Adipose tissue (tissue), 3 donors: ENCODE results near the gene ARHGAP22. TPM values are rescaled to one million over a fixed set of nuclear protein-coding genes. Genes with fewer than 3 reads are reported as not detected.

Source experiments
- H3K27ac ChIP-seq: one replicate; pipeline ENCODE4 v1.5.1; 2013; ENCODE audit warnings: low read depth, low read length
- WGBS, 3 donors: extraction: QIAGEN DNeasy Blood & Tissue Kit; methylation state at CpG; one replicate each; pipeline ENCODE4 v1.1.7; 2013; 5-methylcytosine and 5-hydroxymethylcytosine counted together
- polyA plus RNA-seq, 3 donors: library from polyadenylated mRNA; stranded (reverse); fragments of 200-250 nt; gene quantifications; one replicate each; pipeline ENCODE4 v1.2.3, GENCODE V29; 2013
- donor health status: healthy with polysubstance abuse.
- donor health status: Bipolar disorder and iron deficiency.
- donor health status: healthy.

Gene ARHGAP22
- polyA plus RNA-seq, 3 donors: 0.56 to 2.9 (median 0.98) TPM

DNA sequence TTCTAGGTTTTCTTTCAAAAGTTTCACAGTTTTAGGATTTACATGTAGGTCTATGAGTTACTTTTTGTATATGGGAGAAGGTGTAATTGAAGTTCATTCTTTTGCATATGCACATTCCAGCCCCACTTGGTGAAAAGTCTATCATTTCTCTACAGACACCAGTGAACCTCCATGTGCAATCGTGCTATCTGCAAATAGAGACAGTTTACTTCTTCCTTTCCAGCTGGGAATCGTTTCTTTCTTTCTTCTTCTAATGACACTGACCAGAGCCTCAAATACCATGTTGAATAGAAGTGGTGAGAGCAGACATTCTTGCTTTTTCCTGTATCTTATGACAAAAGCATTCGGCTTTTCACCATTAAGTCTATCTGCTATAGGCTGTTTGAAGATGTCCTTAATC, 122.7 kb downstream of the ARHGAP22 start:
- WGBS, 3 donors: 65 to 73% (median 73%) methylated on average over 3 of the region's 3 CpGs
- no peak overlapping the region for H3K27ac ChIP-seq

DNA sequence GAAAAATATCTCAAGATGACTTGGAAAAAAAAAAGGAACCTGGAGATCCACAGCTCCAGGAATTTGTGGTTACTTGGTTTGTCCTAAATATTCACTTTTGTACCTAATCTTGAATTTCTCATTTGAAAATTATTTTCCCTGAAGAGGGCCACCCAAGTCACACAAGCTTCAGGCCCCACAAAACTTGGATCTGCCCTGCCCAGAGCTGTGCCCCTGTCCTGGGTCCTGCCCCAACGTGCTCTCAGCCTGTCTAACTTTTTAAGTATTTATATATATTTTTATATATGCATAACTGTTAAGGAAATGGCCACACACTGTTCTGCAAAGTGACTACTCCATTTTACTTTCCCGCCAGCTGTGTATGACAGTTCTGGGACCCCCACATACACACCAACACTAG, 123.5 kb downstream of the ARHGAP22 start:
- 76 to 89% (median 80%) methylated on average over 2 of the region's 2 CpGs for WGBS, 3 donors
- no peak overlapping the region for H3K27ac ChIP-seq

DNA sequence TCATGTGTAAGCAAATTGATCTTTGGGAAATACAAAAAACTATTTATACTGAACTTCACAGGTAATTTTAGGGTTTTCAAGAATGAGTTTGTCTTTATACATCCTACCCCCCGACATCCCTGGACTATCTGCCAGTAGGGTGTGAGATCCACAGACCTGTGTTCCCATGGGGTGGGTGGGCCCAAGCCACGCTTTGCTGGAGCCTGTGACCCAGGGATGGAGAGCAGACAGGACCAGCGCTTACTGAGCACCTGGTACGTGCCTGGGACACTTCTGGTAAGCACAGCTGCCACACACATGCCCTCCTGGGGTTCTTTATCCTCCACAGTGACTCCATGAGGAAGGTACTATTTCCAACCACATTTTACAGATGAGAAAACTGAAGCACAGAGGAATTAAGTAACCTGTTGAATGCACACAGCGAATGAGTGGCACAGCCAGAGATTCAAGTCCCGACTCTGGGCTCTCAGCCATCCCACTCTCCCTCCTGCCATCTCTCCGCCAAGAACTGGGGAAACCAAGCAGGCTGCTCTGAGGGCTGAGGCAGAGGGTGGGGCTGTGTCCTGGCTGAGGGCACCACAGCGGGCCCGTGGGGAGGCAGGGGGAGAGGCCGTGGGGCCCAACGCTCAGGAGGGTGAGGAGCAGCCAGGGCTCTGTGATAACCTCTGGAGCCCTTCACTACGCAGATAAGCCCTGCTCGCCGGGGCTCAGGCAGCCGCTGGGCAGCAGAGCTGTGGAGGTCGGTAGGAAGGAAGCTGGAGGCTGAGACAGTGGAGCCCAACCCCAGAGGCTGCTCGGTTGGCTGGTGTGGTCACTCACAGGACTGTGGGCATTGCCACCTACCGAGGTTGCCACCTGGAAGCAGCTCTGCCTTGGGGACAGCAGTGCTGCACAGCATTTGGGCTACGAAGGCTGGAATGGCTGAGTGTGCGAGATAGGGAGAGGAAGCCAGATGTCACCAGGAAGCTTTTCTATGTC, 124.2 kb downstream of the ARHGAP22 start:
- 45 to 56% (median 52%) methylated on average over 20 of the region's 20 CpGs for WGBS, 3 donors
- H3K27ac ChIP-seq: no peak overlapping the region

DNA sequence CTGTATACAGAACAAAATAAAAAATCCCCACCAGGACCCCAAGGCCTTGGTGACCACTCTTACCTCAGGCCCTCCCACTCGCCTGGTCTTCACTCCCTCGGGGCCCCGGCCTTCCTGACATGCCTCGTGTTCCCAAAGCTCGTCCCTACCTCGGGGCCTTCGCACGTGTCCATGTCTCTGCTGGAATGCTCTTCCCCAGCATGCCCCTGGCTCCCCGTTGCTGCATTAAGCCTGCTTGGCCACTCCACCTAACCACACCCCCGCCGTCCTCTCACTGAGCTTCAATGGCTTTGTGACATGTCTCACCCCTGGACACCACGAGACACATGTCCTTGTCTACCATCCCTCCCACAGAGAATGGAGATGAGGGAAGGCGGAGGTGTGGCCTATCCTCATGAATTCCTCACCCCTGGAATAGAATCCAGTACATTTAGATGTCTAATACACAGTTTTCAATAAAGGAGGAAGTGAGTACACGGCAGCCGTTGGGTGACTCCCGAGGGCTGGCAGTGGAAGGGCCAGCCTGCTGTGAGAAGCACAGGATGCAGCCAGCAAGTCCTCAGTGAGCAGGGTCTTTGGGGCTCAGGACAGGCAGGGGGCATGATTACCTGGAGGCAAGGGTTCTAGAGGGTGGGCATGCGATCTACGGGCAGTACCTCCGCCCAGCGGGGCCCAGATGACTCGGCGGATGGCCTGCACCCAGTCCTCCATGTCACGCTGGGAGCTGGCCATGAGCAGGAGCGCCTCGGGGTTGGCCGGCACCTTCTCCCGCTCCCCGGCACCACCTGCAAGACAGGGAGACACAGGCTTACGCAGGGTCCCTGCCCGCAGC, 125.7 kb downstream of the ARHGAP22 start:
- H3K27ac ChIP-seq: no peak overlapping the region
- 80 to 87% (median 81%) methylated on average over 30 of the region's 30 CpGs for WGBS, 3 donors

DNA sequence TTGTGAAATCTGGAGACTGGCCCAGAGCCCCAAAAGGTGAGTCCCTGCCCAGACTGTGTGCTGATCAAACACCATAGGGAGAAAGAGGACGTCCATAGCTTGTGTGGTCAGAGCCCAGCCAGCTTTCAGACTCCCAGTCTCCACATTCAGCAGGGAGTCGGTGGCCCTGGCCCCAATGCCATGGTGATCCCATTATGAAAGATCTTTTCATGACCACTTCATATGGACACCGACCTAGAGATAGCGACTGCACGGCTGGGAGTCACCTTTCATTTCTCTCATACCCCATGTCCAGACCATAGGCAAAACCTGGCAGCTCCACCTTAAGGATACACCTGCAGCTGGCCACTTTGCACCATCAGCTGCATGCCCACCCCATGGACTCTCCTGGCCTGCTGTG, 126.4 kb downstream of the ARHGAP22 start:
- 92 to 94% (median 92%) methylated on average over 5 of the region's 5 CpGs for WGBS, 3 donors
- no peak overlapping the region for H3K27ac ChIP-seq

DNA sequence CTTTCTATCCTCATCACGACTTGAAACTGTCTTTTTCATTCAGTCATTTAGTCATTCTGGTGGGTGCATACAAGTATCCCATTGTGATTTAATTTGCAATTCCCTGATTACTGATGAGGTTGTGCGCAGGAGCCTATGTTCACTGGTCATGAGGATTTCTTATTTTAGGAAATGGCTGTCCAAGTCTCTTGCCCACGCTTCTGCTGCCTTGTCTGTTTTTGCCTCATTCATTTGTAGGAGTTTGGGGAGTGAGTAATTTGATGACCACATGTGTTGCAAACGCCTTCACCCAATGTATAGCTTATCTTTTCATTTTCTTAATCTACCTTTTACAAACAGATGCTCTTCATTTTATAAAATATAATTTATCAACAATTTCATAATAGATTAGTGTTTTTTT, 127.3 kb downstream of the ARHGAP22 start:
- WGBS, 3 donors: 75 to 88% (median 86%) methylated on average over 4 of the region's 4 CpGs

DNA sequence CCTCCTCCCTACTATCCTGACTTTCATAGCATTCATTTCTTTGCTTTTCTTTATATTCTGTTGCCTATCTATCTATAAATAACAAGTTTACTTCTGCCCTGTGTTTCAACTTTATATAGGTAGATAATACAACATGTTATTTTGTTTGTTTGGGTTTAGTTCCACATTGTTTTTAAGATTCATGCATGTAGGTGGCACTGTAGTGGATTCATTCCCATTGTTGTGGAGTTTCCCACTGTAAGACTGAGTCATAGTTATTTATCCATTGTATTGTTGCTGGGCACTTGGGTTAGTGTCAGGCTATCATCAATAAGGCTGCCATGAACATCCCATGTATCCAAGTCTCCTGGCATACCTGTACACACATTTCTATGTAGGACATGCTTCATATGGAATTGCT, 127.7 kb downstream of the ARHGAP22 start:
- H3K27ac ChIP-seq: no peak overlapping the region

More for the DNA sequence above, 127.3 kb downstream of the ARHGAP22 start:
- H3K27ac ChIP-seq: no peak overlapping the region

DNA sequence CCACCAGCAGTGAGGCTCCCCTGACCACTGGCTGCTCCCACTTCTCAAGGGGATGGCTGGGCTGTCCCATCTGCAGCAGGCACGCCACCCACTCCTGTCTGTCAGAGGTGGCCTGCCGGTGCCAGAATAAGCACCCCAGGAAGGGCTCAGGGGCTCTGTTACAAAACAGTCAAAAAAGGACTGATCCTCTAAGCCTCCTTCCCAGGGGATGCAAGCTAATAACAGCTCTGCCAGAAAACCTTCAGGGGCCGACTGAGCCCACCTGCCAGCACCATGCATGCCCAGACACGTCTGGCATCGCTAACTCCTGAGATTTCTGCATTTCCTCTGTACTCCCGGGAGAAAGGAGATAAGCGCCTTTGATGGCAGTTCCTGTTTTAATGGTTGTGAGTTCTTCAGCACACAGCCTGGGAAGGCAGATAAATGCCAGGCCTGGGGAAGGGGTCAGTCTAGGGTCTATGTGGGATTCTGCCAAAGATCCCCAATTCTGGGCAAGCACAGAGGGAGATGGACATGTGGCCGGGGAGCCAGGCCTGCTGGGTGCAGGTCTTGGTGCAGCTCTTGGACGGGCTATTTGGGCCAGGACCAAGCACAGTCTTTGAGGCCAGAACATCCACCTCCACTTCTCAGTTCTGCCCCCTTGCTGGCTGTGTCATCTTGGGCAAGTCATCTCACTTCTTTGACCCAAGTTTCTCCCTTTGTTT, 128.4 kb downstream of the ARHGAP22 start:
- H3K27ac ChIP-seq: no peak overlapping the region
- 46 to 72% (median 51%) methylated on average over 9 of the region's 9 CpGs for WGBS, 3 donors

DNA sequence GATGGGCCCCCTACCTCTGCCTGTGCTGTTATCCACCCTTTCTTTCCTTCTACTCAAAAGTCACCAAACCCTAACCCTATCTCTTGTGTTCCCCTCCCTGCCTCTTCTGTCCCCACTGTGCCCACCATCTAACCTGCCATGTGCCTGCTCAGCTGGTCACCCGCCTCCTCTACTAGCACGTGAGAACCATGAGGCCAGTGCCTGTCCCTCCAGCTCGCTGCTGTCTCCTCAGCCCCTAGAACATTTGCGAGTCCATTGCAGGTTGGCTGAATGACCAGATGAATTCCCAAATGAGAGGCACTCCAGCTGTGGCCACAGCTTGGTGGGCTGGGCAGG, 129.0 kb downstream of the ARHGAP22 start:
- WGBS, 3 donors: 83 to 88% (median 86%) methylated on average over 4 of the region's 4 CpGs
- H3K27ac ChIP-seq: no peak overlapping the region

DNA sequence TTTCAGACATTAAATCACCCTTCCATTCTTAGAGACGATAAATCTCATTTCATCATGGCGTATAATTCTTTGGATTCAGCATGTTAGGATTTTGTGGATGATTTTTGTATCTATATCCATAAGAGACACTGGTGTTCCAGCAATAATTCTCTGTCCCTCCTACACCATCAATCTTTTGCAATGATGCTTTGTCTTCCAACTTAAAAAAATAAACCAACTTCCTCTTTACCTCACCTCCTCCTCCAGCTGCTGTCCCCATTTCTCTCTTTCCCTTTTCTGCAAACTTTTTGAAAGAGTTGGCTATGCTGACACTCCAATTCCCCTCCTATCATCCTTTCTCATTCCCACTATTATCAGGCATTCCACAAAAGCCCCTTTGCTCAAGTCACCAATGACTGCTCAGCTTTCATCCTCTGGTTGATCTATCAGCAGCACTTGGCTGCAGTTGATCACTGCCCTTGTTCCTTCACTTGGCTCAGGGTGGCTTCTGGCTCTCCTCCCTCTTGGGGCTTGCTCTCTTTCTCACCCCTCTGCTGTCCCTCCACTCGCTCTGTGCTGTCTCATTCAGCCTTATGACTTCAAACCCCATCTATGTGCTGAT, 130.0 kb downstream of the ARHGAP22 start:
- no peak overlapping the region for H3K27ac ChIP-seq
- WGBS, 3 donors: 81 to 85% (median 82%) methylated on average over 3 of the region's 3 CpGs

DNA sequence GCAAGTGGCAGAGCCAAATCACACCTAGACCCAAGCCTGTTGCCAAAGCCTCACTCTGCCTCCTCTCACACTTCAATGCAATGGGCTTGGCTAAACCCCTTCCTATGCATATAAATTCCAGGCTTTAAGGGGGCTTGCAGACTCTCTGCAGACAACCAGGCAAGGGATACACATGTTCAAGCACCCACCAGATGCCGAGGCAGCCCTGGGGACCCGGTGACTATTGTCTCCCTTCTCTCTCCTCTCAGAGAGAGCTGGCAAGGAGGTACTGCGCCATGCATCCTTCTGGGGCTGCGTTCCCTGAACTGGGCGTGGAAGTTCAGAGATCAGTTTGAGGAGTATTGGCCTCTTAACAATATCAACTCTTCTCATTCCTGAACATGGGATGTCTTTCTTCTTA, 131.2 kb downstream of the ARHGAP22 start:
- H3K27ac ChIP-seq: no peak overlapping the region
- WGBS, 3 donors: 94 to 96% (median 95%) methylated on average over 5 of the region's 5 CpGs

DNA sequence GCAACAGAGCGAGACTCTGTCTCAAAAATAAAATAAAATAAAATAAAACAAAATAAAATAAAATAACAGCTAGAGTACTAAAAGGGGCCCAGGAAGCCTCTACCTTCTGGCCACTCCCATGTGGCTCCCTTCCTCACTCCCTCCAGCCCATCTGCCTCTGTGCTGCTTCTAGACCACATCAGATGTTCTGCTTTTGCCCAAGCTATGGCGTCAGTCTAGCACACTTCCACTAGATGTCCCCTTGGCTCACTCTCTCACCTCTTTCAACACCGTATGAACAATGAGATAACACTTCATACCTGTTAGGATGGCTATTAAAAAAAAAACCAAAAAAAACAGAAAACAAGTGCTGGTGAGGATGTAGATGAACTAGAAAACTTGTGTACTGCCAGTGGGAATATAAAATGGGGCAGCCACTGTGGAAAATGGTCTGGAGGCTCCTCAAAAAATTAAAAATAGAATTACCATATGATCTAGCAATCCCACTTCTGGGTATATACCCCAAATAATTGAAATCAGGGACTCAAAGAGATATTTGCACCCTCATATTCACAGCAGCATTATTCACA, 132.3 kb downstream of the ARHGAP22 start:
- H3K27ac ChIP-seq: no peak overlapping the region
- WGBS, 3 donors: 52 to 55% (median 53%) methylated on average over 3 of the region's 3 CpGs

DNA sequence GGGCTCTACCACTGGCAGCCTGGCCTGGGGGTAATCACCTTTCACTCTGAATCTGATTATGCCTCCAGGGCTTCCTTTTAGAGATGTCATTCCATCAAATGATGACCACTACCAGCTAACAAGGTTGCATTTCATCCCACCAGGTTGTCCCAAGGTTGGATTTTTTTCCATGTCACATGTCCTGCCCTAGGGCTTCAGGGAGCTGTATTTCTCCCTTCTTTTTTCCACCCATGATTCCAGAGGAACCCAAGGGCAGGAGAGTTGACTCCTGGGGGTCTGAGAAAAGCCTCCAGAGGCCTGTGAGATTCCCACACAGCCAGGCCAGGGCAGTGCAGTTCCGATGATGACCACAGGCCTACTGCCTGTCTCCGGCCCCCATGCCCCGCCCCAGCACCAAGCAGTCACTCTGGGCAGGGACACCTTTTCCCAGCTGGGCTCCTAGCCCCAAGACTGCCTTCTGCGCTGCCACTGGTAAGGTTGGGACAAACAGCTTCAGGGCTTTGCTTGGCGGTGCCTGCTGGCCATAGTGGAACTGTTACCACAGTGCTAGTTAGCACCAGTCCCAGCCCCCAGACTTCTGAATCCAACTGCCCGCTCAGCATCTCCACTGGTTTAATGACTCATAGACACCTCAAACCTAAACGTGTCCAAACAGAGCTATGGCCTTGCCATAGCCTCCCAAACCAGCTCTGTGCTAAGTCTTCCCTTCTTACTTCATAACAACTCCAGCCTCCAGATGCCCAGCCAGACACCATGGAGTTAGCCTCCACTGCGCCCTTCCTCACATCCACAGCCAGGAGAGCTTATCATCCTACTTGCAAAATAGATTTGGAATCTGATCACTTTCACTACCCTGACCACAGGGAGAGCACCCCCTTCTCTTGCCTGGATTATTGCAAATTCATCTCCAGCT, 133.7 kb downstream of the ARHGAP22 start:
- 78 to 85% (median 79%) methylated on average over 8 of the region's 8 CpGs for WGBS, 3 donors
- no peak overlapping the region for H3K27ac ChIP-seq

DNA sequence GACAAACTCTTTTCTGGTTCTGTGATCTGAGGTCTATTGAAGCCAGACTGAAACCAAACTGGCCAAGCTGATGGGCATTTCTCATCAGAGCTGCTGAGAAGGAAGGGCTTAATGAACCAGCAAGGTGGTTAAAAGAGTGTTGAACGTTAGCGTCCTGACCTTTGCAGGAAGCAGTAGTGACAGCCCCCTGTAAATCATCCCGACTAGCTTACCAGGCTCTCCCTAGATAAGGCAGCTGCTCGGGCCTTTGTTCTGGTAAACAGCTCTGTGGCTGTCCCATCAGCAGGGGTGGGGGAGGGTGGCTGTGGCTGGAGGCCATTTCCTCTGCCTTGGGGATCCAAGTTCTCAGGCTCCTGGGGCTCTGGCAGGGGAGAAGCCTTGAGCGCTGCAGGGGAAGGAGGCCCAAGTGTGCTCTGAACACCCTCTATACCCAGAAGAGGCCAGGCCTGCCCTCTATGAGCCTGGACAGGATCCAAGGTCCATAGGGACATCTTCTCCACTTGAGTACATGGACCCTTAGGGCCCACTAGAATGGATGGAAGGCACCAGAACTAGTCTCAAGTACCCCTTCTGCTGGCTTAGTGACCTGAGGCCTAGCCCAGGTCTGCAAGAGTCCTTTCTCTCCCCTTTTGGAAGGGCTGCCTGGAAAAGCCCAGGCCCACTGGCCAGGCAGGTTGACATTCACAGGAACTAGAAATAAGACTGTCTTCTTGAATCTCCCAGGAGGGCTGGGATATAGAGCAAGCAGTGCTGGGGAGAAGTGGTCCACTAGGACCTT, 134.6 kb downstream of the ARHGAP22 start:
- WGBS, 3 donors: 49 to 66% (median 52%) methylated on average over 5 of the region's 5 CpGs

DNA sequence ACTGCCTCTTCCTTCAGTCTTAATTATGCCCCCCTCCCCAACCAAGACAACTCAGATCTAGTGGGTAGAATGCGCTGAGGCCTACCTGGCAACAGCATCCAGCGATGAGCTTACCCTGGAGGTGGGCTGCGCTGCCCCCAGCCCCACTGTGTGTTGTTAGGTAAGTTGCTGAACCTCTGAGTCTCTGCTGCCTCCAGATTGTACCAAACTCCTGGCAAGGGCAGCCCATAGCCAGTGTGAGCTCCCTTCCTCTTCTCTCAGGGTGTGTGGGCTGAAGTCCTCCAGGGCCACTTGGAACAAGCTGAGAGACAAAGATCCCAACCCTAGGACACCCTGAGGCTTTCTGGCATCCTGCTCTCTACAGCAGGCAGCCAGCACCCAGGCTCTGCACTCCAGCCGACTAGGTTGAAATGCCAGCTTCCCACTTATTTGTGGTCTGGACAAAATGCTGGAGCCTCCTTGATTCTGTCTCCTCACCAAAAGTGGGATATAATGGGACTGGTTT, 135.3 kb downstream of the ARHGAP22 start:
- WGBS, 3 donors: 80 to 94% (median 91%) methylated on average over 4 of the region's 4 CpGs

More for the DNA sequence above, 134.6 kb downstream of the ARHGAP22 start:
- no peak overlapping the region for H3K27ac ChIP-seq

DNA sequence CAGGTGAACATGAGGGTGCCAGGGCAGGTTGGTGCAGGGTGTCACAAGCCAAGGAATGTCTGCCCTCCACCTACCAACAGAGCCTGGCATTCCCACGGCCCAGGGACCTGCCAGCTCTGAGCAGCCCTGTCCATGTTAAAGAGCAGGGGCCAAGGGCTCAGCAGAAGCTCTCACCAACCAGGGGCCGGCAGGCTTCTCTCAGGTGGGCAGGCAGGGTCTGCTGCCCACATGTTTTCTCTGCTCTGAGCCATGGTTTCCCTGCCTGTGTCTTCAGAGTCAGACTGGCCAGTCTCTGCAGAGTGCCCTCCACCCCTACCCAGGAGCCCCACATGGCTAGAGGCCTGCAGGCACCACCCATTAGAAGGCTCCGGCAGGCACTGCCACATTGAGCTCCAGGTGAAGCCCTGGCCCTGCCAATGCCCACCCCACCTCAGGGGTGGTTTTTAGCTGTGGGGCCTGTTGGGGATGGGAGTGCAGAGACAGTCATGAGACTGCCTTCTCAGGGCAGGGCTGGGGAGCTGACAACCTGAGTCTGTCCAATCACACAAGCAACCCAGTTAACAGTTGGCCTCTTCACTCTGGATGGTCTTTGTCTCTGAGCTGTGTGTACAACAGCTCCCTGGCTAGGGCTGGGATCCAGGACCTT, 135.9 kb downstream of the ARHGAP22 start:
- 87 to 94% (median 89%) methylated on average over 3 of the region's 3 CpGs for WGBS, 3 donors
- H3K27ac ChIP-seq: no peak overlapping the region

More for the DNA sequence above, 135.3 kb downstream of the ARHGAP22 start:
- H3K27ac ChIP-seq: no peak overlapping the region
